RWPE2 (cell line): ENCODE measurements around the gene KRT26.

ENCODE experiments used
- ATAC-seq: fragments of 200-7000 bp; cut with Tn5 transposase; 3 replicates; pipeline ENCODE4 v1.9.1; 2021; ENCODE audit warnings: low read depth
- DNase-seq: peaks from one replicate; pipeline ENCODE4 v3.0.0-alpha.2; 2020; ENCODE audit warnings: low spot score
- H3K27ac ChIP-seq: fragments of 450-650 bp; 2 replicates; pipeline ENCODE4 v1.5.1; 2017; ENCODE audit warnings: mild to moderate bottlenecking; ENCODE audit not compliant: poor library complexity, severe bottlenecking
- H3K27me3 ChIP-seq: fragments of 250-450 bp; sonication (Bioruptor Pico); 2 replicates; pipeline ENCODE4 v1.5.1; 2021; ENCODE audit warnings: mild to moderate bottlenecking, moderate library complexity; ENCODE audit not compliant: insufficient read depth, poor library complexity, severe bottlenecking
- H3K36me3 ChIP-seq: fragments of 250-450 bp; sonication (Bioruptor Pico); 2 replicates; pipeline ENCODE4 v1.5.1; 2020; ENCODE audit warnings: low read depth, mild to moderate bottlenecking, moderate library complexity
- H3K4me1 ChIP-seq: fragments of 250-450 bp; sonication (Bioruptor Pico); 2 replicates; pipeline ENCODE4 v1.5.1; 2021; ENCODE audit warnings: mild to moderate bottlenecking, moderate library complexity; ENCODE audit not compliant: insufficient read depth, poor library complexity, severe bottlenecking
- H3K4me3 ChIP-seq: fragments of 250-450 bp; sonication (Bioruptor Pico); 2 replicates; pipeline ENCODE4 v1.5.1; 2021; ENCODE audit warnings: mild to moderate bottlenecking, moderate library complexity; ENCODE audit not compliant: severe bottlenecking
- H3K9me3 ChIP-seq: fragments of 250-450 bp; sonication (Bioruptor Pico); 2 replicates; pipeline ENCODE4 v1.5.1; 2021; ENCODE audit warnings: mild to moderate bottlenecking, moderate library complexity; ENCODE audit not compliant: severe bottlenecking
- CTCF ChIP-seq: fragments of 450-650 bp; IDR thresholded peaks from one replicate; pipeline ENCODE4 v1.5.1; 2017; ENCODE audit warnings: mild to moderate bottlenecking, moderate library complexity; ENCODE audit not compliant: poor library complexity, severe bottlenecking

Gene KRT26

GRCh38 chr17:40724656-40725055 is 47.3 kb downstream of the KRT26 start:
- no peak for DNase-seq
- no peaks in the 10 kb centered on the region for H3K9me3 ChIP-seq
- H3K36me3 ChIP-seq = no peaks in the 10 kb centered on the region
- no peaks in the 10 kb centered on the region for H3K27me3 ChIP-seq
- no peak overlapping the region for H3K27ac ChIP-seq
- H3K4me1 ChIP-seq = peaks cover 4% of the 10 kb centered on the region
- no peak for TF ChIP-seq CTCF
- H3K4me3 ChIP-seq = no peak overlapping the region
- no peak for ATAC-seq

- no peaks in the 10 kb centered on the region for H3K9me3 ChIP-seq
- H3K4me3 ChIP-seq = no peak overlapping the region
- no peak for ATAC-seq
- H3K4me1 ChIP-seq = no peaks in the 10 kb centered on the region
- DNase-seq = no peak
- TF ChIP-seq CTCF = no peak
- H3K27me3 ChIP-seq = no peaks in the 10 kb centered on the region
- no peak overlapping the region for H3K27ac ChIP-seq
- H3K36me3 ChIP-seq = no peaks in the 10 kb centered on the region
Observed at GRCh38 chr17:40722241-40722640, 49.8 kb downstream of the KRT26 start.

- TF ChIP-seq CTCF = no peak
- ATAC-seq = no peak
- H3K36me3 ChIP-seq = no peaks in the 10 kb centered on the region
- no peak for DNase-seq
- no peaks in the 10 kb centered on the region for H3K9me3 ChIP-seq
- H3K4me3 ChIP-seq = no peak overlapping the region
- no peak overlapping the region for H3K27ac ChIP-seq
- no peaks in the 10 kb centered on the region for H3K4me1 ChIP-seq
- no peaks in the 10 kb centered on the region for H3K27me3 ChIP-seq
Observed at GRCh38 chr17:40720899-40721298, 51.1 kb downstream of the KRT26 start.

- H3K4me3 ChIP-seq = no peak overlapping the region
- no peaks in the 10 kb centered on the region for H3K27me3 ChIP-seq
- ATAC-seq = peak; percentile 61
- H3K9me3 ChIP-seq = no peaks in the 10 kb centered on the region
- no peak for DNase-seq
- no peak overlapping the region for H3K27ac ChIP-seq
- TF ChIP-seq CTCF = no peak
- H3K36me3 ChIP-seq = no peaks in the 10 kb centered on the region
- H3K4me1 ChIP-seq = no peaks in the 10 kb centered on the region
Observed at GRCh38 chr17:40718930-40719329, 53.1 kb downstream of the KRT26 start.

GRCh38 chr17:40717776-40718175 is 54.2 kb downstream of the KRT26 start:
- DNase-seq = no peak
- no peak for ATAC-seq
- H3K9me3 ChIP-seq = no peaks in the 10 kb centered on the region
- H3K27me3 ChIP-seq = no peaks in the 10 kb centered on the region
- H3K4me3 ChIP-seq = no peak overlapping the region
- no peaks in the 10 kb centered on the region for H3K4me1 ChIP-seq
- H3K36me3 ChIP-seq = no peaks in the 10 kb centered on the region
- H3K27ac ChIP-seq = no peak overlapping the region
- no peak for TF ChIP-seq CTCF
